Hepatocyte (in vitro differentiated cells): ENCODE data around the gene NCOA3. TPM values are rescaled to one million over a fixed set of nuclear protein-coding genes. Genes with fewer than 3 reads are reported as not detected.

Experiments used
- DNase-seq: peaks from one replicate; pipeline ENCODE4 v3.0.0-alpha.2; 2016; ENCODE audit warnings: low spot score
- H2AFZ ChIP-seq: fragments of 200-600 bp; sonication (generic); 2 replicates; pipeline ENCODE4 v1.6.0; 2016; ENCODE audit warnings: antibody characterized with exemption, mild to moderate bottlenecking
- H3K27ac ChIP-seq: fragments of 200-600 bp; sonication (generic); 2 replicates; pipeline ENCODE4 v1.5.1; 2016; ENCODE audit warnings: mild to moderate bottlenecking
- H3K27me3 ChIP-seq: fragments of 200-600 bp; sonication (generic); 2 replicates; pipeline ENCODE4 v1.6.1; 2016
- H3K36me3 ChIP-seq: fragments of 200-600 bp; sonication (generic); replicated peaks from 2 replicates; pipeline ENCODE4 v1.5.1; 2016; ENCODE audit warnings: low read depth; ENCODE audit not compliant: insufficient read depth
- H3K4me1 ChIP-seq: fragments of 200-600 bp; sonication (generic); 2 replicates; pipeline ENCODE4 v1.5.1; 2016; ENCODE audit warnings: mild to moderate bottlenecking, moderate library complexity; ENCODE audit not compliant: insufficient read depth
- H3K4me2 ChIP-seq: fragments of 200-600 bp; sonication (generic); 2 replicates; pipeline ENCODE4 v1.6.0; 2016
- H3K4me3 ChIP-seq: fragments of 200-600 bp; sonication (generic); 2 replicates; pipeline ENCODE4 v1.5.1; 2016; ENCODE audit warnings: mild to moderate bottlenecking
- H3K79me2 ChIP-seq: fragments of 200-600 bp; sonication (generic); 2 replicates; pipeline ENCODE4 v1.6.0; 2017; ENCODE audit warnings: mild to moderate bottlenecking
- H3K9me2 ChIP-seq: fragments of 200-600 bp; sonication (generic); replicated peaks from 2 replicates; pipeline ENCODE4 v1.6.0; 2017; ENCODE audit warnings: mild to moderate bottlenecking; ENCODE audit not compliant: insufficient read depth
- H3K9me3 ChIP-seq: fragments of 200-600 bp; sonication (generic); 2 replicates; pipeline ENCODE4 v1.5.1; 2016; ENCODE audit warnings: low read depth, mild to moderate bottlenecking
- H4K20me1 ChIP-seq: fragments of 200-600 bp; sonication (generic); 2 replicates; pipeline ENCODE4 v1.6.0; 2016; ENCODE audit warnings: mild to moderate bottlenecking; ENCODE audit not compliant: insufficient read depth, poor library complexity, severe bottlenecking
- EZH2 ChIP-seq: fragments of 200-600 bp; sonication (generic); IDR thresholded peaks from 2 replicates; pipeline ENCODE4 v1.6.1; 2016; ENCODE audit warnings: antibody characterized with exemption, mild to moderate bottlenecking, borderline replicate concordance
- EZH2phosphoT487 ChIP-seq: fragments of 200-600 bp; sonication (generic); IDR thresholded peaks from one replicate; pipeline ENCODE4 v1.6.1; 2018; ENCODE audit warnings: antibody characterized with exemption, mild to moderate bottlenecking, low read depth, moderate library complexity; ENCODE audit not compliant: unreplicated experiment, severe bottlenecking
- WGBS: methylation state at CpG from one replicate; pipeline ENCODE4 v1.1.6; 2016; ENCODE audit warnings: low lambda C conversion rate; ENCODE audit errors: missing lambda C conversion rate; 5-methylcytosine and 5-hydroxymethylcytosine counted together
- polyA plus RNA-seq: library from polyadenylated mRNA; unstranded; fragments of >200 nt; fragmentation: Nextera tagmentation; extraction: Ambion mirVana; gene quantifications from 2 replicates; pipeline ENCODE4 v1.2.1, GENCODE V29; 2016
- total RNA-seq: library from RNA; depleted of rRNA; stranded (reverse); fragments of >200 nt; gene quantifications from 2 replicates; pipeline ENCODE4 v1.2.3, GENCODE V29; 2014
- TF ChIP-seq, protein P1 (sequence below): fragments of 200-600 bp; sonication (generic); IDR thresholded peaks from 2 replicates; pipeline ENCODE4 v1.5.1; 2016; ENCODE audit warnings: antibody characterized with exemption, mild to moderate bottlenecking; ENCODE audit not compliant: poor library complexity

NCOA3 gene
- total and polyA plus RNA-seq, 2 experiments from 2014 or later, result 12.7 to 28.6 TPM

DNA sequence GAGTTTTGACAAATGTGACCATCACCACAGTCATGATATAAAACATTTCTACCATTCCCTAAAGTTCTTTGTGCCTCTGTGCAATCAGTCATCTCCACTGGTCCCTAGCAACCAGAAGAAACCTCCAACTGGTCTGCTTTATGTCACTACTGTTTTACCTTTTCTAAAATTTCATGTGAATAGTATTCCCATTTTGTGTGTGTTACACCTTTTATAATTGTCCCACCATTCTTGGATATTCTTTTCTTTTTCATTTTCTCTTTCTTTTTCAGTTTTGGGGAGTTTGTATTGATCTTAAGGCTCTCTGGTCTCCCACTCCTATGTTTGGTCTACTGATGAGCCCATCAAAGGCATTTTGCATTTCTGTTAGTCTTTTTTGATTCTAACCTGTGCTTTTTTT is 95.4 kb downstream of the NCOA3 start:
- no peak for DNase-seq
- H2AFZ ChIP-seq, result no peak overlapping the region
- H3K27me3 ChIP-seq, result no peaks in the 10 kb centered on the region
- no peaks in the 10 kb centered on the region for H4K20me1 ChIP-seq
- no peaks in the 10 kb centered on the region for H3K9me3 ChIP-seq
- peaks cover 45% of the 10 kb centered on the region for H3K79me2 ChIP-seq
- H3K9me2 ChIP-seq, result no peaks in the 10 kb centered on the region
- peaks cover 6% of the 10 kb centered on the region for H3K4me1 ChIP-seq
- no peak for TF ChIP-seq EZH2
- TF ChIP-seq, protein P1, sequence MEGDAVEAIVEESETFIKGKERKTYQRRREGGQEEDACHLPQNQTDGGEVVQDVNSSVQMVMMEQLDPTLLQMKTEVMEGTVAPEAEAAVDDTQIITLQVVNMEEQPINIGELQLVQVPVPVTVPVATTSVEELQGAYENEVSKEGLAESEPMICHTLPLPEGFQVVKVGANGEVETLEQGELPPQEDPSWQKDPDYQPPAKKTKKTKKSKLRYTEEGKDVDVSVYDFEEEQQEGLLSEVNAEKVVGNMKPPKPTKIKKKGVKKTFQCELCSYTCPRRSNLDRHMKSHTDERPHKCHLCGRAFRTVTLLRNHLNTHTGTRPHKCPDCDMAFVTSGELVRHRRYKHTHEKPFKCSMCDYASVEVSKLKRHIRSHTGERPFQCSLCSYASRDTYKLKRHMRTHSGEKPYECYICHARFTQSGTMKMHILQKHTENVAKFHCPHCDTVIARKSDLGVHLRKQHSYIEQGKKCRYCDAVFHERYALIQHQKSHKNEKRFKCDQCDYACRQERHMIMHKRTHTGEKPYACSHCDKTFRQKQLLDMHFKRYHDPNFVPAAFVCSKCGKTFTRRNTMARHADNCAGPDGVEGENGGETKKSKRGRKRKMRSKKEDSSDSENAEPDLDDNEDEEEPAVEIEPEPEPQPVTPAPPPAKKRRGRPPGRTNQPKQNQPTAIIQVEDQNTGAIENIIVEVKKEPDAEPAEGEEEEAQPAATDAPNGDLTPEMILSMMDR, result no peak
- no peak for TF ChIP-seq EZH2phosphoT487
- no peak overlapping the region for H3K4me2 ChIP-seq
- no peaks in the 10 kb centered on the region for H3K36me3 ChIP-seq
- no peak overlapping the region for H3K27ac ChIP-seq
- H3K4me3 ChIP-seq, result no peak overlapping the region

DNA sequence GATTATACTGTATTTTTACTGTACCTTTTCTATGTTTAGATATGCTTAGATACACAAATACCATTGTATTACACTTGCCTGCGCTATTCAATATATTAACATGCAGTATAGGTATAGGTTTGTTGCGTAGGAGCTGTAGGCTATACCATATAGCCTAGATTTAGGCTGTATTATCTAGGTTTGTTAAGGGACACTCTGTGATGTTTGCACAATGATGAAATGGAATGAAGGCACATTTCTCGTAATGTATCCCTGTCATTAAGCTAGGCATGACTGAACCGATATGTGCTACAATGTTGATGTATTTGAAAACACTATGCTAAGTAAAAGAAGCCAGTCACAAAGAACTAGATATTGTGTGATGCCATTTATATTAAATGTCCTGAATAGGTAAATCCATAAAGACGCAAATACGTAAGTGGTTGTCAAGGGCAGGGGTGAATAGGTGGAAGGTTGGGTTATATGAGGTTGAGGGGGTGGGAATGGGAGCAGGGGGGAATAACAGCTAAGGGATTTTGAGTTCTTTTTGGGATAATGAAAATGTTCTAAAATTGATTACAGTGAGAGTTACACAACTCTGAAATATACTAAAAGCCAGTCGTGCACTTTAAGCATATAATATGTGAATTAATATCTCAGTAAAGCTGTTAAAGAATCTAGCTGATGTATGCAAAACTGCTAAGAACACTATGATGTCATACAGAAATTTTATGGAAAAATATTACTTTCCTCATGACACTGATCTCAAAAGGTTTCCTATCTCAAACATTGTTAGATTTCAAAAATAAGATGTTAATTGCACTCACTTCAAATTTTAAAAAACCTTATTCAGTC is 97.4 kb downstream of the NCOA3 start:
- no peak for DNase-seq
- Histone ChIP-seq H3K27me3 (no peaks in the 10 kb centered on the region), H3K9me3 (no peaks in the 10 kb centered on the region), H3K36me3 (no peaks in the 10 kb centered on the region), H4K20me1 (no peaks in the 10 kb centered on the region), H3K27ac (no peak overlapping the region), H3K79me2 (peaks cover 55% of the 10 kb centered on the region), H3K4me3 (no peak overlapping the region), H2AFZ (no peak overlapping the region), H3K9me2 (no peaks in the 10 kb centered on the region), H3K4me1 (peaks cover 6% of the 10 kb centered on the region), H3K4me2 (no peak overlapping the region)
- 86% methylated on average over 7 of the region's 7 CpGs for WGBS
- no peak for TF ChIP-seq EZH2
- TF ChIP-seq EZH2phosphoT487, result no peak
- TF ChIP-seq, protein P1, result no peak

DNA sequence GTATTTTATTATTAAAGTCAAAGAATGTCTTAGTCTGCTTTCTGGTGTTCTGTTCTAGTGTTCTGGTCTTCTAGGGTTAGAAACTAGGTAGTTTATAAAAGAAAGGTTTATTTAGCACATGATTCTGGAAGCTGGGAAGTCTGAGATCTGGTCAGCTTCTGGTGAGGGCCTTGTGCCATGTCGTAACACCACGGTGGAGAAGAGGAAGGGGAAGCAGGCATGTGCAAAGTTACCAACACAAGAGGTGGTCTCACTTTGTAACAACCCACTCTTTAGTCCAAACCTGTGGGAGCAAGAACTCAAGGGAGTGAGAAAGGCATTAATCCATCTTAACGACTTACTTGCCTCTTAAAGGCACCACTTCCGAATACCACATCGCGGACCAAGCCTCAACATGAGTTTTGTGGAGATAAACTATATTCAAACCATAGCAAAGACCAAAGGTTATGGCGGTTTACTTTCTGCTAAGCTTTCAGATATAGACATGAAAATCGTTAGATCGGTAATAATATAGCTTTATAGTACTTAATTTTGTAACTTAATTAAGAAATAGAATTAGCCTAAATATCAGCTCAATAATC is 99.4 kb downstream of the NCOA3 start:
- no peak for DNase-seq
- TF ChIP-seq EZH2phosphoT487 (no peak), EZH2 (no peak)
- TF ChIP-seq, protein P1, result no peak
- Histone ChIP-seq H3K9me2 (no peaks in the 10 kb centered on the region), H3K27ac (no peak overlapping the region), H3K27me3 (no peaks in the 10 kb centered on the region), H3K4me2 (no peak overlapping the region), H3K9me3 (no peaks in the 10 kb centered on the region), H3K36me3 (no peaks in the 10 kb centered on the region), H4K20me1 (no peaks in the 10 kb centered on the region), H3K4me3 (no peak overlapping the region), H3K79me2 (peaks cover 58% of the 10 kb centered on the region), H2AFZ (no peak overlapping the region), H3K4me1 (peaks cover 6% of the 10 kb centered on the region)
- 94% methylated on average over 9 of the region's 9 CpGs for WGBS
